HG03558 (cell line): ENCODE data around the gene GIPC1.
"Not testable (repeated sequence)": the region's sequence is repeated elsewhere in the genome, so short reads cannot be mapped to it uniquely, and the experiment has no call there.

ENCODE experiments used
- ATAC-seq: cut with Tn5 transposase; IDR thresholded peaks from one replicate; pipeline ENCODE4 v1.9.1; 2021; ENCODE audit warnings: moderate number of reproducible peaks; ENCODE audit not compliant: unreplicated experiment; ENCODE audit errors: extremely low read depth

The GIPC1 gene

GRCh38 chr19:14519245-14519859 lies 23.4 kb upstream of the GIPC1 start:
- ATAC-seq: no peak

DNA sequence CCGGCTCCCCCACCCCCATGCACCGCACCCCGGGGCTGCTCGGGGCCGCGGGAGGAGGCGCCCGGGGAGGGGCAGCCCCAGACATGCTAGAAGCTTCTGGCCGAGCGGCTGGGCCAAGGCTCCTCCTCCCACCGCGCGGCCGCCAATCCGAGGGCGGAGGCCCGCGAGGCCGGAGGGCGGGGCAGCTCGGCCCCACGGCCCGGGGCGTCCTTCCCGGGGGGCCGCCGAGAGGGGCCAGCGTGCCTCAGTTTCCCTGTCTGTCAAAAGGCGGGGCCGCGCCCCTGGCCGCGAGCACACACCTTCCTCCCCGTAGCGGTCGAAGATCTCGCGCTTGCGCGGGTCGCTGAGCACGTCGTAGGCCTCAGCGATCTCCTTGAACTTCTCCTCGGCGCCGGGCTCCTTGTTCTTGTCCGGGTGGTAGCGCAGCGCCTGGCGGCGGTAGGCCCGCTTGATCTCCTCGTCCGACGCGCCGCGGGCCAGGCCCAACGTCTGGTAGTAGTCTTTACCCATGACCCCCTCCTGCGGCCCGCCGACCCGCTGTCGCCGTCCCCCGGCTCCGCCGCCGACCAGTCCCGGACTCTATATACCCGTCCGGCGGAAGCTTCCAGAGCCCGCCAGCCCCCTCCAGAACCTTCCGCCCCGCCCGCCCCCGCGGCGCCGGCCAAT lies 22.0 kb upstream of the GIPC1 start, which contains the start of gene DNAJB1:
Gene DNAJB1 (minus strand): TSS at position 558 of the 666 bp plus-strand sequence. CDS start 48 bp downstream, at position 510.
- ATAC-seq: peak; percentile 38

DNA sequence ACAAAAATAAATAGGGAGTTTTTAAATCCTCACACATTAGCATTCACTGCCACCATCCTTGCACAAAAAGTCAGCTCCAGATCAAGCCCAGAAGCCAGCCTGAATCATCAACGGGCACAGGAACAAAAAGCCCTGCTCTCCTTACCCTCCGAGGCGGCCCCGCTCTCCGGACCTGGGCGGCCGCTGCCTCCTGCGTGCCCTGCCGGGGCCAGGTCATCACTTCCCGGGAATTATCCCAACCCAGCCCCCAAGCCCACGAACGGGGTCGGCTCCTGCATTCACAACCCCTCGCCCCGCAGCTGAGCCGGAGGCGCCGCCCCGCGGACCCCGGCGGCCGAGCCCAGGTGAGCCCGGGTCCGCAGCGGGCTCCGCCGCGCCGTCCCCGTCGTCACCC lies 21.5 kb upstream of the GIPC1 start:
- ATAC-seq: no peak

DNA sequence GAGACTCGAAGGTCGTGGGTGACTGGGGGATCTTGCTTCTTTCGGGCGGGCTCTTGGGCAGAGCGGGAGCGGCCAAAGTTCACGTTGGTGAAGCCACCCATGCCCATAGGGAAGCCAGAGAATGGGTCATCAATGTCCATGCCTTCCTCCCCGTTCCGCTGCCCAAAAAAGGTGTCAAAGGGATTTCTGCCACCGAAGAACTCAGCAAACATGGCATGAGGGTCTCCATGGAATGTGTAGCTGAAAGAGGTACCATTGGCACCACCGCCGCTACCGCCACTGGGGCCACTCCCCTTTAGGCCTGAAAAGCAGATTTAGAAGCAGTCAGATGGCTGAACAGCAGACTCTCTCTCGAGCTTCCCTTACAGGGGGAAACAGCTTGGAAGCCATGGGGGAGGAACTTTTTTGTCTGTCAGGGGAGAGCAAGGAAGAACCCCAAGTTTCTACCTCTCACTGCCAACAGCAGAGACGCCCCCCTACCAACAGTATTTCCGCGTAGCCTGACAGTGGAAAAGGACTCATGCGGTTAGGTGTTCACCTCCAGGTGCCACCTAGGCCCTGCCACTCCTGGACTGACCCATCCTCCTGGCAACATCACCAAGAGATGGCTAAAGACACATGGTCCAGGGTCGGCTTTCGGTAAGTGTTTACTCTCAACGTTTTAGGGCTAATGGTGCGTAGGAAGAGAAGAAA lies 21.0 kb upstream of the GIPC1 start:
- ATAC-seq: no peak

DNA sequence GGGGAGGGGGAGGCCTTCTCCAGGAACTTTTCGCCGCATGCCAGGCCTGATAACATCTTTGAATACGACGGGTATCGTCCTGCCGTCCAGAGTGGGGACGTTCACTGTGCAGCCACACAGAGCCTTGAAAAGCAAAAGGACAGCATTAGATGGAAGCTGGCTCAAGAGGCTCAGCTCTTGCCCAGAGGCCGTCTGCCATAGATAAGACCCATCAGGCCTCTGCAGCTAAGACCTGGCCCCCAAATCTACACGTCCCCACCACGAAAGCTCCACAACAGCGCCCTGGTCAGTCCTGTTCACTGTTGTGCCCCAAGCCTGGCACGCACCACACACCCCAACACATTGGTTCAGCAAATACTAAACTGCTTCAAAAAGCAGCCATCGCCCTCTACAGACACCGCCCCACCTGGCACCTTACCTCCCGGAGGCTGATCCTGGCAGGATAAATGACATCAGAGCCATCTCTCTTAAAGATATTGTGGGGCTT lies 20.2 kb upstream of the GIPC1 start:
- ATAC-seq: no peak

DNA sequence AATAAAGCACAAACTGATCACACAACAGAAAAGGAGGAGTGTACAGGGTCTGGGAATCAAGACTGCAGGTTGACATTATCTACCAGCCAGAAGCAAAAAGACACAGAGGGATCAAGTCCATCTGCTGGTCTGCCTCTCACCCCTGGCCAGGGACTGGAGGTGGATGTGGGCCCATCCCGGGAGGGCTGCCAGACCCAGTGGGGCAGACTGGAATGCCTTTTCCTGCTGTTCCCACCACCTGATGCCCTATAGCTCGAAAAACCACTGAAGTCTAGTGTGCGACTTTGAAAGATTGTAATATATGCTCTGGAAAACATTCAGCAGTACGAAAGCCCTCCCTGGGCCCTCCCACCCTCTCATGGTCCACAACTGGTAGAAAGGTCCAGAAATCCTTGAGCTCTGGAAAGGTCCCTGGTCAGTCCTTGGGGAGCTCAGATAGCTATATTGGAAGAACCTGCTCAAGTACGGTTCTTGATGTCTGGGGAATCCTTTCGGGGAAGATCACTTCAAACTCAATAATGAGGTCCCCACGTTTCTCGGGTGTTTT lies 19.6 kb upstream of the GIPC1 start:
- no peak for ATAC-seq

DNA sequence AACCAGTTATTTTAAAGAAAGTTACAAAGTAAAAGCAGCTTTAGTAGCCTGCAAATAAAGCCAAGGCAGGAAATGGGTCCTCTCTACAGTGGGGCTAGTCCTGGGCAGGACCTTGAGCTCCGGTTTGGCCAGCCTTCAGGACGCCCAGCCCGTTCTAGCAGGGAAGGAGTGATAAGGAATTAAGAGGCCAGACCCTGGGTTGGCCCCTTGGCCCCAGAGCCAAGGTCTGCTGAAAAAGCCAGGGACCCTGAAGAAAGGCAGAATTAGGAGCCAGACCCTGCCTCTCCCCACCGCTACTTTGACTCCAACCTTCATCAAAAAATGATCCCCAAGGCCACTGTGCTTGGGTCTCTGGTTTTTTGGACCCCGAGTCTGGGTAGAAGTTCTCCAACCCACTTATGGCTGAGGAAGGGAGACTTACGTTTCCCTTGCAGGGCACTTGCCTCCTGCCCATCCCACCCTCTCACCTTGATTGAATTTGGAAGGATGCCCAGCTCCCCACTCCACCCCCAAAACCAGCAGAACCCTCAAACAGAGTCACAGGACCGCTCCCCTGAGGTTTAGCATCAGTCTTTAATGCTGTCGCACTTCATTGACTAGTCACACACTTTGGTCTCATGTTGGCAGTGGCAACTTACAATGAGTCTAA lies 18.4 kb upstream of the GIPC1 start:
- no peak for ATAC-seq

GRCh38 chr19:14512406-14512961 lies 16.6 kb upstream of the GIPC1 start:
- no peak for ATAC-seq

DNA sequence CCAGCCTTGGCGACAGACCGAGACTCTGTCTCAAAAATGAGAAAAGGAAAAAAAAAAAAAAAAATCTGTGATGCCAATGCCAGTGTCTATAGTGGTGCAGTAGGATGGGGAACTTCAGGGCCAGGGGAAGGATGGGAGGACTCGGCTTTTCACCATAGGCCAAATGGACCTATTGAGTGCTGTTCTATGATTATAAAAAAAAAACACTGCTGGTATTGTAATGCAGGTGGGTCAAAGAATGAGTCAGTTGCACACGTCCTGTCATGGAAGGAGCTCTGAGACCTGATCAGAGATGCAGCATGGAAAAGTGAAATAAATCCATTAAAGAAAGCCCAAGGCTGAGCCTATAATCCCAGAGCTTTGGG lies 15.3 kb upstream of the GIPC1 start:
- no peak for ATAC-seq

DNA sequence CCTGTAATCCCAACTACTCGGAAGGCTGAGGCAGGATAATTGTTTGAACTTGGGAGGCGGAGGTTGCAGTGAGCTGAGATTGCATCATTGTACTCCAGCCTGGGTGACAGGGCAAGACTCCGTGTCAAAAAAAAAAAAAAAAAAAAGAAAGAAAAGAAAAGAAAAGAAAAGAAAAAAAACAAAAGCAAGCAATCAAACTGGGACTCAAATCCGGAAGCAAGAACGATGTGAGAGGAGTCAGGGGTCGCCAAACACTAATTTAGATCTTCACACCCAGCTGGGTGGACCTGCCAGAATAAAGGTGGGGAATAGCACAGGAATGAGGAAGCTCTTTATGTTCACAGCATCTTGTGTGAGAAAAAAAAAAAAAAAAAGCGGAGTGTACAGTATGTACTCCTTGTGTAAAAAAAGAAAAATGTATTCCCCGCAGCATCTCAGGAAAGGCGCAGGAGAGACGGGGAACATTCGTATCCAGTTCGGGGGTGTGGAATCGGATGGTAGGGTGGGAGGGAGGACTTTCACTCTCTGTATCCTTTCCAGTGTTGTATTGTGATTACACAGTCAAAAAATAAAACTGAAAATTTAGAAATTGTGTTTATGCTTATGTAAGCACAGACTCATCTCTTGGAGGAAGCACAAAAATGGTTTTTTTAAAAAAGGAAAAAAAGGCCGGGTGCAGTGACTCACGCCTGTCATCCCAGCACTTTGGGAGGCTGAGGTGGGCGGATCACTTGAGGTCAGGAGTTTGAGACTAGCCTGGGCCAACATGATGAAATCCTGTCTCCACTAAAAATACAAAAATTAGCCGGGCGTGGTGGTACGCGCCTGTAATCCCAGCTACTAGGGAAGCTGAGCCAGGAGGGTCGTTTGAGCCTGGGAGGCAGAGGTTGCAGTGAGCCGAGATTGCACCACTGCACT lies 14.6 kb upstream of the GIPC1 start:
- no peak for ATAC-seq

- ATAC-seq: no peak
These were observed 12.0 kb upstream of the GIPC1 start for GRCh38 chr19:14507704-14508542.

DNA sequence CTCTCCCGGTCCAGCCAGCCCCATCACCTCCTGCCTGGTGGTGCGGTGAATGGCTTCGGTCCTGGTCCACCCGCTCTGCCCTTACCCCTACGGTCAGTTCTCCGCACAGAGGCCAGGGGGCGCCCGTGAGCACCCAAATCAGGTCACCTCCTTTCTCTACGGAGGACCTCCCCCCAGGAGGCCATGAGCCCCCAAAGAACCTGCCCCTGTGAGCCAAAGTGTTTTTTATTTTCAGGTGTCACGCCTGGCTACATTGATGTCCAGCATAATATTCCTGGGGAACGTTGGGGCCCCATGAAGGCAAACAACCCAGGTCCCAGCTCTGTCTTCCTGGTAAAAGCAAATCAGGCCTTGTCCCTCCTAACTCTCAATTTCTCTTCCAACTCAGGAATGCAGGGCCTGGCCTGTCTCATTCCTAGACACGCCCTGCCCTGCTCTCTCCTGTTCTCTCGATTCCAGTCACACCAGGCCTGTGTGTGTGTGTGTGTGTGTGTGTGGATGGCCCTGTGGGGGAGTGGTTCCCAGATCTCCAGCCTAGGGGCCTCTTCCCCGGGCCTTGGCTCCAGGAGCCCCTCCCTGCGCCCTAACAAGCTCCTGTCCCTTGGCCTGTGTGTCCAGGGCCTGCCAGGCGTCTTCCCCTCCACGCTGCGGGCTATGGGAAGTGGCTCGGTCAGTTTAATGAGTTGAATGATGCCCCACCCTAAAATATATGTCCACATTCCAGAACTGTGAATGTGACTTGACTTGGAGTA lies 9.7 kb upstream of the GIPC1 start:
- ATAC-seq: no peak

GRCh38 chr19:14504575-14504974 lies 8.6 kb upstream of the GIPC1 start:
- not testable (repeated sequence) for ATAC-seq

- no peak for ATAC-seq
These were observed 7.4 kb upstream of the GIPC1 start for GRCh38 chr19:14503285-14503684.

- ATAC-seq: no peak
These were observed 6.6 kb upstream of the GIPC1 start for GRCh38 chr19:14502334-14503092.

DNA sequence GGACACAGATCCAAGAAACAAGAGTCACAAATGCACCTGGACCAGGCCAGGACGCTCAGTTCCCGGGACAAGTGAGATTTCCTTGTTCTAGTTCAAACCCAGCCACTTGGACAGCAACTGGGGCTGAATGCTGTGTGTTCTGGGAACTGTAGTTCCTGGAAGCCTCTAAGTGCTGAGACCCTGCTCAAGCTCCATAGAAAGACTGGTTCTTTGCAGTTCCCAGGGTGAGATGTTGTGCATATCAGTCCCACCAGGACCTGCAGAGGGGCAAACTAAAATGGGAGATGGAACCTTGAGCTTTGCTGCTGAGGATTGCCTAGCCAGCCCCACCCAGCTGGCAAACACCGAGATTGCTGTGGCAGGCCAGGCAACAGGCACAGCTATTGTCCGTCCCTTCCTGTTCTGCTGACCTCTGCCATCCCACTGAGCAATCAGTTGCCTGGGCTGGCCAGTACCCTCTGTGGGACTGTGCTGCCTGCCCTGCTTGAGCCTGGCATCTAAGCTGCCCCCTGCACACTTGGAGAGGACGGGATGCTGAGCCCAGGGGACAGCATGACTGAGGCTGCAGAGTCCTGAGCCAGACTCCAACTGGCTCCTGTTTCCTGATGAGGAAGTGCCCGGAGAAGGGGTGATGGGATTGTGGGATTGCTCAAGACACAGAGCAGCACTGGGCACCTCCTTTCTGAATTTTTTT lies 1.4 kb upstream of the GIPC1 start:
- no peak for ATAC-seq
